ENCODE data around the gene IPMK.

Gene IPMK

DNA sequence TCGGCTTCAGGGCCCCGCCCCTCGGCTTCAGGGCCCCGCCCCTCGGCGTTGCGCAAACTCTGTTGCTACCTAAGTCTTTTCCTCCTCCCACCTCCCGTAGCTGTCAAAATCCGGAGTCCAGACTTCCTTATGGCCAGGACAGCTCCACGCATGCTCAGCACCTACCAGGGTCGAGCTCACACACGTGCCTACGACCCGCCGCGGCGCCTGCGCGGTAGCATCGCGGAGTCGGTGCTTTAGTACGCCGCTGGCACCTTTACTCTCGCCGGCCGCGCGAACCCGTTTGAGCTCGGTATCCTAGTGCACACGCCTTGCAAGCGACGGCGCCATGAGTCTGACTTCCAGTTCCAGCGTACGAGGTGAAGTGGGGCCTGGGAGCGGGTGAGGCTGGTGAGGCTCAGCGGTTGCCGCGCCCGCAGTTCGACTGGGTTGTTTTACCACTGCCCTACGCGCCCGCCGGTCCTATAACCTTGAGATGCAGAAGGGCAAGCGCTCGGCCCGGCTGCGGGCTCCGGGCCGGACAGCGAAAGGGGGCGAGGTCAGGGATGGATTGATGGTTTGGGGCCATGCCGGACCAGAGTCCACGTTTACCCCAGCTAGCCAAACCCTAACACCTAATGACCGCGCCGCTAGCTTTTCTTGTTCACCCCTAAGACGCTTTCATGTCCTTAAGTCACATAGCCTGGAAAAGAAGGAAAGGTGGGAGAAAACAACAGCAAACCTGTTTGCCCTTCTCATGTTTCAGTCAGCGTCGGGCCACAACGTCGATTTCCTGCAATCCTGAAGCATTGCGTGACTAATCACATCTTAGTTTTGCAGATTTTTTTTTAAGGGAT is 1.5 kb upstream of the IPMK start, which contains the start of gene CISD1 (continued):
- TF ChIP-seq, protein P1, sequence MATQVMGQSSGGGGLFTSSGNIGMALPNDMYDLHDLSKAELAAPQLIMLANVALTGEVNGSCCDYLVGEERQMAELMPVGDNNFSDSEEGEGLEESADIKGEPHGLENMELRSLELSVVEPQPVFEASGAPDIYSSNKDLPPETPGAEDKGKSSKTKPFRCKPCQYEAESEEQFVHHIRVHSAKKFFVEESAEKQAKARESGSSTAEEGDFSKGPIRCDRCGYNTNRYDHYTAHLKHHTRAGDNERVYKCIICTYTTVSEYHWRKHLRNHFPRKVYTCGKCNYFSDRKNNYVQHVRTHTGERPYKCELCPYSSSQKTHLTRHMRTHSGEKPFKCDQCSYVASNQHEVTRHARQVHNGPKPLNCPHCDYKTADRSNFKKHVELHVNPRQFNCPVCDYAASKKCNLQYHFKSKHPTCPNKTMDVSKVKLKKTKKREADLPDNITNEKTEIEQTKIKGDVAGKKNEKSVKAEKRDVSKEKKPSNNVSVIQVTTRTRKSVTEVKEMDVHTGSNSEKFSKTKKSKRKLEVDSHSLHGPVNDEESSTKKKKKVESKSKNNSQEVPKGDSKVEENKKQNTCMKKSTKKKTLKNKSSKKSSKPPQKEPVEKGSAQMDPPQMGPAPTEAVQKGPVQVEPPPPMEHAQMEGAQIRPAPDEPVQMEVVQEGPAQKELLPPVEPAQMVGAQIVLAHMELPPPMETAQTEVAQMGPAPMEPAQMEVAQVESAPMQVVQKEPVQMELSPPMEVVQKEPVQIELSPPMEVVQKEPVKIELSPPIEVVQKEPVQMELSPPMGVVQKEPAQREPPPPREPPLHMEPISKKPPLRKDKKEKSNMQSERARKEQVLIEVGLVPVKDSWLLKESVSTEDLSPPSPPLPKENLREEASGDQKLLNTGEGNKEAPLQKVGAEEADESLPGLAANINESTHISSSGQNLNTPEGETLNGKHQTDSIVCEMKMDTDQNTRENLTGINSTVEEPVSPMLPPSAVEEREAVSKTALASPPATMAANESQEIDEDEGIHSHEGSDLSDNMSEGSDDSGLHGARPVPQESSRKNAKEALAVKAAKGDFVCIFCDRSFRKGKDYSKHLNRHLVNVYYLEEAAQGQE (tag by site-specific recombination; IDR thresholded peaks at IDR 0.05) = peak; percentile 60
- TF ChIP-seq ZNF404 (tag by site-specific recombination; IDR thresholded peaks at IDR 0.05) (no peak), ZNF837 (tag by site-specific recombination; IDR thresholded peaks at IDR 0.05) (no peak), ZNF830 (tag by site-specific recombination; IDR thresholded peaks at IDR 0.05; ENCODE audit: low read depth) (no peak), ZNF184 (tag by site-specific recombination; IDR thresholded peaks at IDR 0.05) (no peak), ZNF121 (tag by site-specific recombination; IDR thresholded peaks at IDR 0.05) (no peak), MZF1 (tag by site-specific recombination; IDR thresholded peaks at IDR 0.05; ENCODE audit: borderline replicate concordance) (0 out of 2 replicates have a peak, but pooled peaks have one; percentile 45), ZNF112 (tag by site-specific recombination; IDR thresholded peaks at IDR 0.05) (no peak), ZNF664 (tag by site-specific recombination; IDR thresholded peaks at IDR 0.05) (no peak), ZNF677 (tag by site-specific recombination; IDR thresholded peaks at IDR 0.05) (no peak), ZNF792 (tag by site-specific recombination; IDR thresholded peaks at IDR 0.05) (0 out of 2 replicates have a peak, but pooled peaks have one; percentile 41), ZNF37A (tag by site-specific recombination; IDR thresholded peaks at IDR 0.05) (no peak), KLF1 (tag by site-specific recombination; IDR thresholded peaks at IDR 0.05) (no peak; the same call in 1 of the 2 replicates), ZNF202 (tag by site-specific recombination; IDR thresholded peaks at IDR 0.05; ENCODE audit: borderline replicate concordance) (no peak), SP2 (tag by site-specific recombination; IDR thresholded peaks at IDR 0.05) (peak; percentile 90), HOXA7 (CRISPR knock-in tag; IDR thresholded peaks at IDR 0.05; ENCODE audit: borderline replicate concordance) (no peak), ZNF239 (tag by site-specific recombination; IDR thresholded peaks at IDR 0.05) (no peak), ZNF223 (tag by site-specific recombination; IDR thresholded peaks at IDR 0.05) (no peak), ZNF629 (tag by site-specific recombination; IDR thresholded peaks at IDR 0.05) (no peak; the same call in 1 of the 2 replicates), ZNF530 (tag by site-specific recombination; IDR thresholded peaks at IDR 0.05; ENCODE audit: low read depth) (no peak), ZFHX2 (tag by site-specific recombination; conservative IDR thresholded peaks at IDR 0.05) (no peak)
- TF ChIP-seq, protein P2, sequence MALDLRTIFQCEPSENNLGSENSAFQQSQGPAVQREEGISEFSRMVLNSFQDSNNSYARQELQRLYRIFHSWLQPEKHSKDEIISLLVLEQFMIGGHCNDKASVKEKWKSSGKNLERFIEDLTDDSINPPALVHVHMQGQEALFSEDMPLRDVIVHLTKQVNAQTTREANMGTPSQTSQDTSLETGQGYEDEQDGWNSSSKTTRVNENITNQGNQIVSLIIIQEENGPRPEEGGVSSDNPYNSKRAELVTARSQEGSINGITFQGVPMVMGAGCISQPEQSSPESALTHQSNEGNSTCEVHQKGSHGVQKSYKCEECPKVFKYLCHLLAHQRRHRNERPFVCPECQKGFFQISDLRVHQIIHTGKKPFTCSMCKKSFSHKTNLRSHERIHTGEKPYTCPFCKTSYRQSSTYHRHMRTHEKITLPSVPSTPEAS (tag by site-specific recombination; IDR thresholded peaks at IDR 0.05) = 0 out of 2 replicates have a peak, but pooled peaks have one; percentile 30
- TF ChIP-seq, protein P3, sequence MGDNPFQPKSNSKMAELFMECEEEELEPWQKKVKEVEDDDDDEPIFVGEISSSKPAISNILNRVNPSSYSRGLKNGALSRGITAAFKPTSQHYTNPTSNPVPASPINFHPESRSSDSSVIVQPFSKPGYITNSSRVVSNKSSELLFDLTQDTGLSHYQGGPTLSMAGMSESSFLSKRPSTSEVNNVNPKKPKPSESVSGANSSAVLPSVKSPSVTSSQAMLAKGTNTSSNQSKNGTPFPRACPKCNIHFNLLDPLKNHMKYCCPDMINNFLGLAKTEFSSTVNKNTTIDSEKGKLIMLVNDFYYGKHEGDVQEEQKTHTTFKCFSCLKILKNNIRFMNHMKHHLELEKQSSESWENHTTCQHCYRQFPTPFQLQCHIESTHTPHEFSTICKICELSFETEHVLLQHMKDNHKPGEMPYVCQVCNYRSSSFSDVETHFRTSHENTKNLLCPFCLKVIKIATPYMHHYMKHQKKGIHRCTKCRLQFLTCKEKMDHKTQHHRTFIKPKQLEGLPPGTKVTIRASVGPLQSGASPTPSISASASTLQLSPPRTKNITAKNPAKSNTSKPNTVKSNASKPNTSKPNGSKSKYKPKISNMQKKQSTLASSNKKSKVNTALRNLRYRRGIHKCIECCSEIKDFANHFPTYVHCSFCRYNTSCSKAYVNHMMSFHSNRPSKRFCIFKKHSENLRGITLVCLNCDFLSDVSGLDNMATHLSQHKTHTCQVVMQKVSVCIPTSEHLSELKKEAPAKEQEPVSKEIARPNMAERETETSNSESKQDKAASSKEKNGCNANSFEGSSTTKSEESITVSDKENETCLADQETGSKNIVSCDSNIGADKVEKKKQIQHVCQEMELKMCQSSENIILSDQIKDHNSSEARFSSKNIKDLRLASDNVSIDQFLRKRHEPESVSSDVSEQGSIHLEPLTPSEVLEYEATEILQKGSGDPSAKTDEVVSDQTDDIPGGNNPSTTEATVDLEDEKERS (tag by site-specific recombination; IDR thresholded peaks at IDR 0.05) = no peak
- TF ChIP-seq, protein P4, sequence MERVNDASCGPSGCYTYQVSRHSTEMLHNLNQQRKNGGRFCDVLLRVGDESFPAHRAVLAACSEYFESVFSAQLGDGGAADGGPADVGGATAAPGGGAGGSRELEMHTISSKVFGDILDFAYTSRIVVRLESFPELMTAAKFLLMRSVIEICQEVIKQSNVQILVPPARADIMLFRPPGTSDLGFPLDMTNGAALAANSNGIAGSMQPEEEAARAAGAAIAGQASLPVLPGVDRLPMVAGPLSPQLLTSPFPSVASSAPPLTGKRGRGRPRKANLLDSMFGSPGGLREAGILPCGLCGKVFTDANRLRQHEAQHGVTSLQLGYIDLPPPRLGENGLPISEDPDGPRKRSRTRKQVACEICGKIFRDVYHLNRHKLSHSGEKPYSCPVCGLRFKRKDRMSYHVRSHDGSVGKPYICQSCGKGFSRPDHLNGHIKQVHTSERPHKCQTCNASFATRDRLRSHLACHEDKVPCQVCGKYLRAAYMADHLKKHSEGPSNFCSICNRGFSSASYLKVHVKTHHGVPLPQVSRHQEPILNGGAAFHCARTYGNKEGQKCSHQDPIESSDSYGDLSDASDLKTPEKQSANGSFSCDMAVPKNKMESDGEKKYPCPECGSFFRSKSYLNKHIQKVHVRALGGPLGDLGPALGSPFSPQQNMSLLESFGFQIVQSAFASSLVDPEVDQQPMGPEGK (tag by site-specific recombination; IDR thresholded peaks at IDR 0.05) = no peak; the same call in none of the 2 replicates
- TF ChIP-seq, protein P5, sequence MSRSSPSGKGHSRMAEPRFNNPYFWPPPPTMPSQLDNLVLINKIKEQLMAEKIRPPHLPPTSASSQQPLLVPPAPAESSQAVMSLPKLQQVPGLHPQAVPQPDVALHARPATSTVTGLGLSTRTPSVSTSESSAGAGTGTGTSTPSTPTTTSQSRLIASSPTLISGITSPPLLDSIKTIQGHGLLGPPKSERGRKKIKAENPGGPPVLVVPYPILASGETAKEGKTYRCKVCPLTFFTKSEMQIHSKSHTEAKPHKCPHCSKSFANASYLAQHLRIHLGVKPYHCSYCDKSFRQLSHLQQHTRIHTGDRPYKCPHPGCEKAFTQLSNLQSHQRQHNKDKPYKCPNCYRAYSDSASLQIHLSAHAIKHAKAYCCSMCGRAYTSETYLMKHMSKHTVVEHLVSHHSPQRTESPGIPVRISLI (tag by site-specific recombination; IDR thresholded peaks at IDR 0.05) = peak; percentile 97
- TF ChIP-seq, protein P6, sequence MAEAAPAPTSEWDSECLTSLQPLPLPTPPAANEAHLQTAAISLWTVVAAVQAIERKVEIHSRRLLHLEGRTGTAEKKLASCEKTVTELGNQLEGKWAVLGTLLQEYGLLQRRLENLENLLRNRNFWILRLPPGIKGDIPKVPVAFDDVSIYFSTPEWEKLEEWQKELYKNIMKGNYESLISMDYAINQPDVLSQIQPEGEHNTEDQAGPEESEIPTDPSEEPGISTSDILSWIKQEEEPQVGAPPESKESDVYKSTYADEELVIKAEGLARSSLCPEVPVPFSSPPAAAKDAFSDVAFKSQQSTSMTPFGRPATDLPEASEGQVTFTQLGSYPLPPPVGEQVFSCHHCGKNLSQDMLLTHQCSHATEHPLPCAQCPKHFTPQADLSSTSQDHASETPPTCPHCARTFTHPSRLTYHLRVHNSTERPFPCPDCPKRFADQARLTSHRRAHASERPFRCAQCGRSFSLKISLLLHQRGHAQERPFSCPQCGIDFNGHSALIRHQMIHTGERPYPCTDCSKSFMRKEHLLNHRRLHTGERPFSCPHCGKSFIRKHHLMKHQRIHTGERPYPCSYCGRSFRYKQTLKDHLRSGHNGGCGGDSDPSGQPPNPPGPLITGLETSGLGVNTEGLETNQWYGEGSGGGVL (tag by site-specific recombination; IDR thresholded peaks at IDR 0.05) = 0 out of 2 replicates have a peak, but pooled peaks have one; percentile 30

Measured in HEK293 (cell line).